Adipocyte (in vitro differentiated cells): ENCODE measurements around the gene FREM1.

Experiments used
- DNase-seq: peaks from one replicate; pipeline ENCODE4 v3.0.0-alpha.2; 2015; ENCODE audit warnings: low read depth
- H3K27me3 ChIP-seq: replicated peaks from 2 replicates; pipeline ENCODE4 v1.7.0; 2013; ENCODE audit warnings: mild to moderate bottlenecking, low read length, moderate library complexity; ENCODE audit not compliant: control insufficient read depth, insufficient read depth
- H3K36me3 ChIP-seq: 2 replicates; pipeline ENCODE4 v1.7.0; 2013; ENCODE audit warnings: low read length, mild to moderate bottlenecking, moderate library complexity; ENCODE audit not compliant: control insufficient read depth, insufficient read depth, severe bottlenecking
- H3K4me1 ChIP-seq: 2 replicates; pipeline ENCODE4 v1.7.0; 2013; ENCODE audit warnings: mild to moderate bottlenecking, low read length, moderate library complexity; ENCODE audit not compliant: control insufficient read depth, insufficient read depth
- H3K4me3 ChIP-seq: 2 replicates; pipeline ENCODE4 v1.7.0; 2013; ENCODE audit warnings: mild to moderate bottlenecking, low read length, moderate library complexity
- H3K9ac ChIP-seq: 2 replicates; pipeline ENCODE4 v1.7.0; 2013; ENCODE audit warnings: mild to moderate bottlenecking, low read length, moderate library complexity
- H3K9me3 ChIP-seq: 2 replicates; pipeline ENCODE4 v1.7.0; 2013; ENCODE audit warnings: mild to moderate bottlenecking, low read length, moderate library complexity; ENCODE audit not compliant: control insufficient read depth

FREM1 gene

DNA sequence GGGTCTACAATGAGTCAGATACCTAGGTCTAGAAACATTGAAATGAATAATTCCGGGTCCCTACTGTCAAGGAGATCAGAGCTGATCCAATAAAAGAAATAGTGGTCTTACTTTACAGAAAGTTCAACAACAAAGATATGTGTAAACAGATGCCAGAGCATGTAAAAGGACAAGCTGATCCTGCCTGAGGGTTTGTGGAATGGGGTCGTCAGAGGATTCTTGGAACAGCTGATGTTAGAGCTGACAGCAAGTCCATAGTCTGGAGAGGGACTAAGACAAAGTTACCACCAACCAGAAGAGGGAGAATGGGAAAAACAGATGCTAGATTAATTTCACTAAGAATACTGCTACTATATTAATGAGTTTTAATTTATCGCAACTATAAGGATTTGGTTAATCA lies 71.5 kb downstream of the FREM1 start:
- H3K36me3 ChIP-seq = no peaks in the 10 kb centered on the region
- H3K4me3 ChIP-seq = no peak overlapping the region
- no peak for DNase-seq
- H3K9me3 ChIP-seq = no peaks in the 10 kb centered on the region
- H3K4me1 ChIP-seq = no peaks in the 10 kb centered on the region
- H3K27me3 ChIP-seq = no peaks in the 10 kb centered on the region
- H3K9ac ChIP-seq = no peak overlapping the region

- no peak overlapping the region for H3K4me3 ChIP-seq
- H3K9me3 ChIP-seq = no peaks in the 10 kb centered on the region
- no peaks in the 10 kb centered on the region for H3K36me3 ChIP-seq
Observed at GRCh38 chr9:14836885-14837284, 73.3 kb downstream of the FREM1 start.

GRCh38 chr9:14831661-14832060 lies 78.6 kb downstream of the FREM1 start:
- no peak overlapping the region for H3K4me3 ChIP-seq
- H3K27me3 ChIP-seq = no peaks in the 10 kb centered on the region
- no peak overlapping the region for H3K9ac ChIP-seq
- no peaks in the 10 kb centered on the region for H3K36me3 ChIP-seq
- peak; percentile 1 for DNase-seq
- H3K4me1 ChIP-seq = no peaks in the 10 kb centered on the region
- H3K9me3 ChIP-seq = no peaks in the 10 kb centered on the region

More at GRCh38 chr9:14836885-14837284, 73.3 kb downstream of the FREM1 start:
- no peaks in the 10 kb centered on the region for H3K27me3 ChIP-seq
- no peak for DNase-seq
- no peaks in the 10 kb centered on the region for H3K4me1 ChIP-seq
- H3K9ac ChIP-seq = no peak overlapping the region

DNA sequence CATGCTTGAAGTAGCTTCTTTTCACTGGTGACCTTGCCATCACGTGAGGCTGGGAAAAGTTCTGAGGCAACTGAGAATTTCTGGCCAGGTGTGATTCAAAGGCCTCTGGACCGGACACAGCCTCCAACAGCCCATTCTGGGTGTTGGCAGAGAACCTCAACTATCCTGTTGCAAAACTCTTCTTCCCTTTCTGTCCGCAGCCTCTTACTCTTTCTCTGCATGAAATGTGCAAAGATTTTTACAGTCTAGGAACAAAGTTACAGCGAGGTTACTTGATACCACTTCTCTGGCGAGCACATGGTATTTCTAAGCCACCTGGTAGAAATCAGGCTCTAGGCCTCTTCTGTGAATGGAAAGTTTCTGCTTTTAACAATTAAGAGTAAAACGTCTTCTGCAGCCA lies 79.2 kb downstream of the FREM1 start:
- no peak for DNase-seq
- no peaks in the 10 kb centered on the region for H3K9me3 ChIP-seq
- H3K27me3 ChIP-seq = no peaks in the 10 kb centered on the region
- H3K9ac ChIP-seq = no peak overlapping the region
- no peaks in the 10 kb centered on the region for H3K36me3 ChIP-seq
- no peak overlapping the region for H3K4me3 ChIP-seq
- no peaks in the 10 kb centered on the region for H3K4me1 ChIP-seq

GRCh38 chr9:14830057-14830456 lies 80.2 kb downstream of the FREM1 start:
- no peak for DNase-seq
- Histone ChIP-seq H3K9ac (no peak overlapping the region), H3K9me3 (no peaks in the 10 kb centered on the region), H3K4me1 (no peaks in the 10 kb centered on the region), H3K4me3 (no peak overlapping the region), H3K27me3 (no peaks in the 10 kb centered on the region), H3K36me3 (no peaks in the 10 kb centered on the region)

DNA sequence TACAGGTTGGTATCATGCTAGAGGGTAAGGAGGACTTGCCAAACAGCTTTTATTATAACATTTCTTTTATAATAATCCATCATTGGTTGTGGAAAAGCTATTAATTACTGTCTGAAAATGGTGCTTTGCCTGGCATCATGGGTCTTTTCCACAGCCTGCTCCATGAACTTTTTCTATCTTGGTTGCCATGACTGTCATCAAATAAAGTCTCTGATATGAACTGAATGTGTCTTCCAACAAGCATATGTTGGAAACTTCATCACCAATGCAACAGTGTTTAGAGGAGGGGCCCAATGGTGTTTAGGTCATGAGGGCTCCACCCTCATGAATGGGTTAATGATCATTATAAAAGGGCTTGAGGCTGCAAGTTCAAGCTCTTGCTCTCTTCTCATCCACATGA lies 81.0 kb downstream of the FREM1 start:
- H3K4me3 ChIP-seq = no peak overlapping the region
- no peak for DNase-seq
- no peaks in the 10 kb centered on the region for H3K27me3 ChIP-seq
- H3K36me3 ChIP-seq = no peaks in the 10 kb centered on the region
- H3K9me3 ChIP-seq = no peaks in the 10 kb centered on the region
- no peaks in the 10 kb centered on the region for H3K4me1 ChIP-seq
- H3K9ac ChIP-seq = no peak overlapping the region

GRCh38 chr9:14827805-14828204 lies 82.4 kb downstream of the FREM1 start:
- Histone ChIP-seq H3K4me3 (no peak overlapping the region), H3K36me3 (no peaks in the 10 kb centered on the region), H3K9ac (no peak overlapping the region), H3K9me3 (no peaks in the 10 kb centered on the region), H3K27me3 (no peaks in the 10 kb centered on the region), H3K4me1 (no peaks in the 10 kb centered on the region)
- no peak for DNase-seq

DNA sequence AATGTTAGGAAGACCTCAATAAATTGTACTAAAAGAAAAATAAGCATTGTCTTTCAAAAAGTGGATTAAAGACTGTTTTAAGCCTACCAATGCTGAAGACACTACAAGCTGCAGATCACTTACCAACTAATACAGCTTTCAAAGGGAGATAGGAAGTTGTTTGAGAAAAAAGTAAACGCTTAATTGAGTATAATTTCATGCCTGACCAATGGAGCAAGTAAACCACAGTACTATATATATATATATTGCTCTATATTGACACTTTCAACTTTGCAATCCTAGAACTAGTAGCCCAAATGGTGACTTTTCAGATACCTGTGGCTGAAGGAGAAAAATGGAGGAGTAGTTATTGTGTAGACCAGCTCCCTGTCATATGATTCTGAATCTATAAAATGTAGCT lies 85.7 kb downstream of the FREM1 start:
- Histone ChIP-seq H3K4me3 (no peak overlapping the region), H3K36me3 (no peaks in the 10 kb centered on the region), H3K9ac (no peak overlapping the region), H3K4me1 (no peaks in the 10 kb centered on the region), H3K9me3 (no peaks in the 10 kb centered on the region), H3K27me3 (no peaks in the 10 kb centered on the region)
- no peak for DNase-seq

DNA sequence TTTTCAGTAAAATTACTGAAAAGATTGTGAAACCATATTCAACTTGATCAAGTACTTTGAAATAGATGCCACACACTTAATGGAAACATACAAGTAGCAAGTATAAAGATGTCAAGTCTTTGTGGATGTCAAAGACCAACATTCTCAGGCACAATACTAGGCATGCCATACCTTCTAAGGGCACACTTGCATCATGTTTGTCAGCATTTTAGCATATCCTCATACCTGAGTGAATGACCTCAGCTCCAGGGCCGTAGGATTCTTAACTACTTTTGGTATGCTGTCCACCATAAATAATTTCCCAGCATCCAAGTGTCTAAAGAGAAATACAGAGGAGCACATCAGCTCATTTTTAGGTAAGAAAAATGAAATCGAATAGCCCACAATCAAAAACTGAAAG lies 86.4 kb downstream of the FREM1 start:
- Histone ChIP-seq H3K36me3 (no peaks in the 10 kb centered on the region), H3K4me3 (no peak overlapping the region), H3K4me1 (no peaks in the 10 kb centered on the region), H3K9me3 (no peaks in the 10 kb centered on the region), H3K9ac (no peak overlapping the region), H3K27me3 (no peaks in the 10 kb centered on the region)
- DNase-seq = no peak

DNA sequence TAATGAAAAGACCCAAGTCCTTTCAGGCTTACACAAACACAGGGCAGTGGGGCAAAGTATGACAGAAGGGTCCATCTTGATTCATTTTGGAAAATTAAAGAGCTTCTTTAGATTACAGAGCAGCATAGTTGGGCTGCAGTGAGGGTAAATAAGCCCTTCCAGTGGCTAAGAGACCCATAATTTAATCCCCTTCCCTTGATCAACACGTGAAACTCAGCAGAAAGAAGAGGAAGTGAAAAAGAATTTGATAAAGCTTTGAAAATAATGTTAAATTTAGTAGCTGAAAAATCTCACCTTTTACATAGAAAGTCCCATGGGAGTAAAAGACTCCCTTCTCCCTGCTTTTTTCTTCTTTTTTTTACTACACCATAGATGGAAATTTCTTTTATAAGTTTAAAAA lies 87.6 kb downstream of the FREM1 start:
- Histone ChIP-seq H3K27me3 (no peaks in the 10 kb centered on the region), H3K4me1 (no peaks in the 10 kb centered on the region), H3K36me3 (no peaks in the 10 kb centered on the region), H3K4me3 (no peak overlapping the region), H3K9ac (no peak overlapping the region), H3K9me3 (no peaks in the 10 kb centered on the region)
- DNase-seq = no peak

DNA sequence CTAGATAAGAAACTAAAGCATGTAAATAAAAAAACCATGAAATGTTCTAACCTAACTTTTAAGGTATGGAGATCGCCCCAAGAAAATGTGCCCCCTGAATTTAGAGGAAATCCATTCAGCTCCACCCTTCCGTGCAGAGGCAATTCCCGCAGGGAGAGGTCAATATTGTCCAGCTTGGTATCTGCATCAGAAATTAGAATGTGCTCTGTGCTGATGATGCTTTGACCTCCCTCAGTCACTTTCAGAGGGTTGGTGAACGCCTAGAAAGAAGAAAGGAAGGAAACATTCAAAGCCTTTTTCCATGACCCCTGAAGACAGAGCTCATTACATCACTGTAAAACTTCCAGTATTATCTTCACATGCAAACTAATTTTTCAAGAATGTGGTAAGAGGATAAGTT lies 91.0 kb downstream of the FREM1 start:
- no peaks in the 10 kb centered on the region for H3K9me3 ChIP-seq
- H3K36me3 ChIP-seq = no peaks in the 10 kb centered on the region
- no peaks in the 10 kb centered on the region for H3K27me3 ChIP-seq
- no peaks in the 10 kb centered on the region for H3K4me1 ChIP-seq
- H3K9ac ChIP-seq = no peak overlapping the region
- DNase-seq = no peak
- no peak overlapping the region for H3K4me3 ChIP-seq

DNA sequence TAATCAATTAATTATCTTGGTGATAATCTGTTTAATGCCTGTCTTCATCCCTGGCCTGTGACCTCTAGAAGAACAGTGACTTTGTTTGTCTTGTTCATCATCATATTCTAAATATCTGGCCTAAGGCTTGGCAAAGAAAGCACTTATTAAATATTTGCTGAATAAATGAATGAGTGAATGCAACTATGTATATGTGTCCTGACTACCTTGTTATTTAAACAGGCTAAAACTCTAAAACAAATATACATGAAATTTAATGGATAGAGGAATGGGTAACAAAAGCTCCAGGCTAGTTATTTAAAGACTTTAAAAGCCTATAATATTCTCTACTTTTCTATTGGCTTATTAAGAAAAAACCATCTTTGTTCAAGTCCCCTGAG lies 96.0 kb downstream of the FREM1 start:
- no peak overlapping the region for H3K9ac ChIP-seq
- H3K4me3 ChIP-seq = no peak overlapping the region
- no peaks in the 10 kb centered on the region for H3K9me3 ChIP-seq
- no peak for DNase-seq
- no peaks in the 10 kb centered on the region for H3K4me1 ChIP-seq
- H3K27me3 ChIP-seq = no peaks in the 10 kb centered on the region
- H3K36me3 ChIP-seq = no peaks in the 10 kb centered on the region
